Fibroblast of lung (primary cell): ENCODE data around the gene PPFIBP2. TPM values are rescaled to one million over a fixed set of nuclear protein-coding genes. Genes with fewer than 3 reads are reported as not detected.

ENCODE experiments used
- DNase-seq, 2 donors: peaks; one replicate each; pipeline versions ENCODE4 v3.0.0 to v3.0.0-alpha.2; 2010; ENCODE audit warnings: low read depth in 2 of 2
- H2AFZ ChIP-seq: 2 replicates; pipeline ENCODE4 v1.5.1; 2012; ENCODE audit warnings: low read length, control low read depth, inconsistent platforms
- H3K27ac ChIP-seq: 2 replicates; pipeline ENCODE4 v1.5.1; 2011; ENCODE audit warnings: low read length, control low read depth; ENCODE audit not compliant: insufficient read depth
- H3K27me3 ChIP-seq: 2 replicates; pipeline ENCODE4 v1.5.1; 2011; ENCODE audit warnings: mild to moderate bottlenecking, low read length; ENCODE audit not compliant: control insufficient read depth, insufficient read depth
- H3K36me3 ChIP-seq: 2 replicates; pipeline ENCODE4 v1.5.1; 2011; ENCODE audit warnings: low read length; ENCODE audit not compliant: control insufficient read depth, insufficient read depth
- H3K4me1 ChIP-seq: 2 replicates; pipeline ENCODE4 v1.5.1; 2011; ENCODE audit warnings: low read length; ENCODE audit not compliant: control insufficient read depth, insufficient read depth; ENCODE audit errors: extremely low read depth
- H3K4me2 ChIP-seq: 2 replicates; pipeline ENCODE4 v1.5.1; 2011; ENCODE audit warnings: low read length, control low read depth; ENCODE audit not compliant: insufficient read depth; ENCODE audit errors: extremely low read depth
- H3K4me3 ChIP-seq, 4 experiments: fragments of 200-600 bp in 1 of 4; sonication (generic) in 1 of 4; replicated peaks in 1 of 4; 2 replicates each; pipeline ENCODE4 v1.5.1; 2011 to 2016; ENCODE audit warnings: low read length in 4 of 4, low read depth in 3 of 4, mild to moderate bottlenecking in 3 of 4, control low read depth in 2 of 4, inconsistent platforms in 1 of 4, mixed read lengths in 1 of 4; ENCODE audit not compliant: insufficient read depth in 1 of 4; ENCODE audit errors: control extremely low read depth in 1 of 4
- H3K79me2 ChIP-seq: 2 replicates; pipeline ENCODE4 v1.5.1; 2012; ENCODE audit warnings: mild to moderate bottlenecking, low read length, inconsistent platforms; ENCODE audit not compliant: control insufficient read depth, insufficient read depth
- H3K9ac ChIP-seq: 2 replicates; pipeline ENCODE4 v1.5.1; 2011; ENCODE audit warnings: mild to moderate bottlenecking, low read length, control low read depth; ENCODE audit not compliant: insufficient read depth
- H3K9me3 ChIP-seq: 2 replicates; pipeline ENCODE4 v1.5.1; 2012; ENCODE audit warnings: low read depth, low read length; ENCODE audit not compliant: control insufficient read depth, insufficient read depth
- H4K20me1 ChIP-seq: 2 replicates; pipeline ENCODE4 v1.5.1; 2011; ENCODE audit warnings: low read length; ENCODE audit not compliant: control insufficient read depth, insufficient read depth; ENCODE audit errors: extremely low read depth
- CTCF ChIP-seq, 2 donors: IDR thresholded peaks in 1 of 2; conservative IDR thresholded peaks in 1 of 2; 1 replicate in 1 of 2; 2 replicates in 1 of 2; pipeline ENCODE4 v1.5.1; 2011 to 2012; ENCODE audit warnings: low read length in 2 of 2, control low read depth in 1 of 2, inconsistent platforms in 1 of 2, low read depth in 1 of 2, mild to moderate bottlenecking in 1 of 2
- EZH2 ChIP-seq: IDR thresholded peaks from 2 replicates; pipeline ENCODE4 v1.5.1; 2012; ENCODE audit warnings: low read length, control low read depth, mild to moderate bottlenecking; ENCODE audit errors: missing control alignments
- polyA plus RNA-seq, 2 donors: library from polyadenylated mRNA; depleted of rRNA in 1 of 2; stranded (reverse) in 1 of 2; unstranded in 1 of 2; fragments of >200 nt; gene quantifications; 2 replicates each; pipeline ENCODE4 v1.2.1, GENCODE V29; 2011 to 2012; ENCODE audit warnings: missing spikeins in 1 of 2
- total RNA-seq: library from RNA; depleted of rRNA; stranded (reverse); fragments of >200 nt; gene quantifications from 2 replicates; pipeline ENCODE4 v1.2.1, GENCODE V29; 2014

PPFIBP2 gene
- total and polyA plus RNA-seq, 2 donors (not counting 1 experiment from before 2014, with no cell fraction given): 11.4 to 38.8 TPM

GRCh38 chr11:7677796-7678201 lies 164.0 kb downstream of the PPFIBP2 start:
- Histone ChIP-seq H3K27me3 (no peaks in the 10 kb centered on the region), H3K4me1 (no peaks in the 10 kb centered on the region), H3K4me2 (no peak overlapping the region), H3K36me3 (no peaks in the 10 kb centered on the region), H3K9ac (no peak overlapping the region), H2AFZ (no peak overlapping the region), H3K79me2 (no peaks in the 10 kb centered on the region), H4K20me1 (no peaks in the 10 kb centered on the region), H3K9me3 (no peaks in the 10 kb centered on the region), H3K4me3 (no peak overlapping the region), H3K27ac (no peak overlapping the region)
- TF ChIP-seq CTCF (conservative IDR thresholded peaks at IDR 0.05 in 1 of 2, IDR thresholded peaks at IDR 0.05 in 1 of 2; ENCODE audit: low read depth in 1 of 2, low read length in 2 of 2) (no peak), EZH2 (no peak)
- no peak for DNase-seq

- no peak for TF ChIP-seq EZH2
- TF ChIP-seq CTCF (conservative IDR thresholded peaks at IDR 0.05 in 1 of 2, IDR thresholded peaks at IDR 0.05 in 1 of 2; ENCODE audit: low read depth in 1 of 2, low read length in 2 of 2): no peak
- no peak overlapping the region for H3K9ac ChIP-seq
- H3K27me3 ChIP-seq: no peaks in the 10 kb centered on the region
- H3K4me3 ChIP-seq: no peak overlapping the region
- H3K9me3 ChIP-seq: no peaks in the 10 kb centered on the region
- no peak overlapping the region for H2AFZ ChIP-seq
- H3K4me2 ChIP-seq: no peak overlapping the region
- no peak overlapping the region for H3K27ac ChIP-seq
- no peak for DNase-seq
- H4K20me1 ChIP-seq: no peaks in the 10 kb centered on the region
- H3K79me2 ChIP-seq: no peaks in the 10 kb centered on the region
- H3K4me1 ChIP-seq: no peaks in the 10 kb centered on the region
- no peaks in the 10 kb centered on the region for H3K36me3 ChIP-seq
Observed at GRCh38 chr11:7683571-7683970, 169.8 kb downstream of the PPFIBP2 start.

- no peak for DNase-seq
- Histone ChIP-seq H3K79me2 (no peaks in the 10 kb centered on the region), H3K36me3 (no peaks in the 10 kb centered on the region), H3K9me3 (no peaks in the 10 kb centered on the region), H3K27me3 (peaks cover 2% of the 10 kb centered on the region), H3K4me1 (no peaks in the 10 kb centered on the region), H3K9ac (no peak overlapping the region), H3K4me3 (no peak overlapping the region), H4K20me1 (no peaks in the 10 kb centered on the region), H3K4me2 (no peak overlapping the region), H3K27ac (no peak overlapping the region), H2AFZ (no peak overlapping the region)
- no peak for TF ChIP-seq CTCF (conservative IDR thresholded peaks at IDR 0.05 in 1 of 2, IDR thresholded peaks at IDR 0.05 in 1 of 2; ENCODE audit: low read depth in 1 of 2, low read length in 2 of 2)
- TF ChIP-seq EZH2: no peak
Observed at GRCh38 chr11:7686761-7687160, 173.0 kb downstream of the PPFIBP2 start.
